Fibroblast of lung (primary cell): ENCODE data around the gene FAM181A. TPM values are rescaled to one million over a fixed set of nuclear protein-coding genes. Genes with fewer than 3 reads are reported as not detected.

ENCODE experiments used
- DNase-seq, 2 donors: peaks; one replicate each; pipeline versions ENCODE4 v3.0.0 to v3.0.0-alpha.2; 2010; ENCODE audit warnings: low read depth in 2 of 2
- H2AFZ ChIP-seq: 2 replicates; pipeline ENCODE4 v1.5.1; 2012; ENCODE audit warnings: low read length, control low read depth, inconsistent platforms
- H3K27ac ChIP-seq: 2 replicates; pipeline ENCODE4 v1.5.1; 2011; ENCODE audit warnings: low read length, control low read depth; ENCODE audit not compliant: insufficient read depth
- H3K27me3 ChIP-seq: 2 replicates; pipeline ENCODE4 v1.5.1; 2011; ENCODE audit warnings: mild to moderate bottlenecking, low read length; ENCODE audit not compliant: control insufficient read depth, insufficient read depth
- H3K36me3 ChIP-seq: 2 replicates; pipeline ENCODE4 v1.5.1; 2011; ENCODE audit warnings: low read length; ENCODE audit not compliant: control insufficient read depth, insufficient read depth
- H3K4me1 ChIP-seq: 2 replicates; pipeline ENCODE4 v1.5.1; 2011; ENCODE audit warnings: low read length; ENCODE audit not compliant: control insufficient read depth, insufficient read depth; ENCODE audit errors: extremely low read depth
- H3K4me2 ChIP-seq: 2 replicates; pipeline ENCODE4 v1.5.1; 2011; ENCODE audit warnings: low read length, control low read depth; ENCODE audit not compliant: insufficient read depth; ENCODE audit errors: extremely low read depth
- H3K4me3 ChIP-seq, 4 experiments: fragments of 200-600 bp in 1 of 4; sonication (generic) in 1 of 4; replicated peaks in 1 of 4; 2 replicates each; pipeline ENCODE4 v1.5.1; 2011 to 2016; ENCODE audit warnings: low read length in 4 of 4, low read depth in 3 of 4, mild to moderate bottlenecking in 3 of 4, control low read depth in 2 of 4, inconsistent platforms in 1 of 4, mixed read lengths in 1 of 4; ENCODE audit not compliant: insufficient read depth in 1 of 4; ENCODE audit errors: control extremely low read depth in 1 of 4
- H3K79me2 ChIP-seq: 2 replicates; pipeline ENCODE4 v1.5.1; 2012; ENCODE audit warnings: mild to moderate bottlenecking, low read length, inconsistent platforms; ENCODE audit not compliant: control insufficient read depth, insufficient read depth
- H3K9ac ChIP-seq: 2 replicates; pipeline ENCODE4 v1.5.1; 2011; ENCODE audit warnings: mild to moderate bottlenecking, low read length, control low read depth; ENCODE audit not compliant: insufficient read depth
- H3K9me3 ChIP-seq: 2 replicates; pipeline ENCODE4 v1.5.1; 2012; ENCODE audit warnings: low read depth, low read length; ENCODE audit not compliant: control insufficient read depth, insufficient read depth
- H4K20me1 ChIP-seq: 2 replicates; pipeline ENCODE4 v1.5.1; 2011; ENCODE audit warnings: low read length; ENCODE audit not compliant: control insufficient read depth, insufficient read depth; ENCODE audit errors: extremely low read depth
- CTCF ChIP-seq, 2 donors: IDR thresholded peaks in 1 of 2; conservative IDR thresholded peaks in 1 of 2; 1 replicate in 1 of 2; 2 replicates in 1 of 2; pipeline ENCODE4 v1.5.1; 2011 to 2012; ENCODE audit warnings: low read length in 2 of 2, control low read depth in 1 of 2, inconsistent platforms in 1 of 2, low read depth in 1 of 2, mild to moderate bottlenecking in 1 of 2
- EZH2 ChIP-seq: IDR thresholded peaks from 2 replicates; pipeline ENCODE4 v1.5.1; 2012; ENCODE audit warnings: low read length, control low read depth, mild to moderate bottlenecking; ENCODE audit errors: missing control alignments
- polyA plus RNA-seq, 2 donors: library from polyadenylated mRNA; depleted of rRNA in 1 of 2; stranded (reverse) in 1 of 2; unstranded in 1 of 2; fragments of >200 nt; gene quantifications; 2 replicates each; pipeline ENCODE4 v1.2.1, GENCODE V29; 2011 to 2012; ENCODE audit warnings: missing spikeins in 1 of 2
- total RNA-seq: library from RNA; depleted of rRNA; stranded (reverse); fragments of >200 nt; gene quantifications from 2 replicates; pipeline ENCODE4 v1.2.1, GENCODE V29; 2014

The FAM181A gene
- total and polyA plus RNA-seq, 2 donors (not counting 1 experiment from before 2014, with no cell fraction given), result not detected

DNA sequence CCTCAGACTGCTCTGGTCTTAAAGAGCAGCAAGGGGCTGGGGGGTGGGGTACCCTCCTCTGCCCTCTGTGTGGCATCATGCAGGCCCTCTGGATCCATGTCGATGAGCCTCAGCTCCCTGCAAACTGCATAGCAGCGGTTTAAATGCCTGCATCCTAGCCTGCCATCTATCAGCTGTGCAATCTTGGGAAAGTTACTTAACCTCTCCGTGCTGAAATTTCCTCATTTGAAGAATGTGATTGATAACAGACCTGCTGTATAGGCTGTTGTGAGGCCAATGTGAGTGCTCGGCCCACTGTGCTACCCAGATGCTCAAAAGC lies 3.8 kb downstream of the FAM181A start:
- Histone ChIP-seq H3K27me3 (no peaks in the 10 kb centered on the region), H4K20me1 (no peaks in the 10 kb centered on the region), H3K4me3 (no peak overlapping the region), H3K4me1 (no peaks in the 10 kb centered on the region), H3K79me2 (no peaks in the 10 kb centered on the region), H3K36me3 (no peaks in the 10 kb centered on the region), H3K9me3 (no peaks in the 10 kb centered on the region), H2AFZ (no peak overlapping the region), H3K27ac (no peak overlapping the region), H3K4me2 (no peak overlapping the region), H3K9ac (no peak overlapping the region)
- no peak for DNase-seq
- no peak for TF ChIP-seq CTCF (conservative IDR thresholded peaks at IDR 0.05 in 1 of 2, IDR thresholded peaks at IDR 0.05 in 1 of 2; ENCODE audit: low read depth in 1 of 2, low read length in 2 of 2)
- TF ChIP-seq EZH2, result no peak

- Histone ChIP-seq H4K20me1 (no peaks in the 10 kb centered on the region), H3K9me3 (no peaks in the 10 kb centered on the region), H3K9ac (no peak overlapping the region), H3K36me3 (no peaks in the 10 kb centered on the region), H3K27ac (no peak overlapping the region), H3K4me2 (no peak overlapping the region), H3K4me1 (no peaks in the 10 kb centered on the region), H2AFZ (no peak overlapping the region), H3K27me3 (no peaks in the 10 kb centered on the region), H3K4me3 (no peak overlapping the region), H3K79me2 (no peaks in the 10 kb centered on the region)
- TF ChIP-seq CTCF (conservative IDR thresholded peaks at IDR 0.05 in 1 of 2, IDR thresholded peaks at IDR 0.05 in 1 of 2; ENCODE audit: low read depth in 1 of 2, low read length in 2 of 2) (no peak), EZH2 (no peak)
- no peak for DNase-seq
Measured at GRCh38 chr14:93932642-93933041, 5.5 kb downstream of the FAM181A start.

DNA sequence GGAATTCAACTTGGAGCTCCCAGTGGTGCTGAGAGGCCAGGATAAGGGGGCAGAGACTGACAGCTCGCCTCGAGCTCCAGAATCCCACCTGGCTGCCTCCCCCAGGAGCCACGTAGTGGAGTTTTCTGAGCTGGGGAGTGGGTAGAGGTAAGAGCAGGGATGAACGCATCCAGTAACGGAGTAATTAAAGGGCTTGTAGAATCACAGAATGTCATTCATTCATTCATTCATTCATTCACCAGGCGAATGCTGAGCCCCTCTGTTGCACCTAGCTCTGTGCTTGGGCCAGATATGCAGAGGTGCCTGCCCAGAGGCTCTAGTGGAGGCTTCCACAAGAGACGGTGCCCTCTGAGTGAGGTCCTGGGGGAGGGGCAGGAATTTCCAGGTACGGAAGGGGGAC lies 8.1 kb downstream of the FAM181A start:
- no peak for TF ChIP-seq EZH2
- TF ChIP-seq CTCF (conservative IDR thresholded peaks at IDR 0.05 in 1 of 2, IDR thresholded peaks at IDR 0.05 in 1 of 2; ENCODE audit: low read depth in 1 of 2, low read length in 2 of 2), result no peak
- Histone ChIP-seq H3K4me1 (no peaks in the 10 kb centered on the region), H3K9ac (no peak overlapping the region), H3K36me3 (no peaks in the 10 kb centered on the region), H3K4me2 (no peak overlapping the region), H4K20me1 (no peaks in the 10 kb centered on the region), H3K27ac (no peak overlapping the region), H3K27me3 (no peaks in the 10 kb centered on the region), H3K9me3 (no peaks in the 10 kb centered on the region), H3K79me2 (no peaks in the 10 kb centered on the region), H3K4me3 (no peak overlapping the region), H2AFZ (no peak overlapping the region)
- DNase-seq, result no peak
